ENCODE data around the gene CCDC191.

CCDC191 gene

GRCh38 chr3:114080201-114080600 lies 23.9 kb upstream of the CCDC191 start:
- no peak for TF ChIP-seq CTCF (IDR thresholded peaks at IDR 0.05)
- no peak for TF ChIP-seq ZFX (IDR thresholded peaks at IDR 0.05; ENCODE audit: borderline replicate concordance)
- no peak overlapping the region for H3K27ac ChIP-seq

- no peak overlapping the region for H3K27ac ChIP-seq
- TF ChIP-seq ZFX (IDR thresholded peaks at IDR 0.05; ENCODE audit: borderline replicate concordance) = no peak
- no peak for TF ChIP-seq CTCF (IDR thresholded peaks at IDR 0.05)
Observed at GRCh38 chr3:114079761-114080160, 23.4 kb upstream of the CCDC191 start.

GRCh38 chr3:114078126-114078525 lies 21.8 kb upstream of the CCDC191 start:
- no peak for TF ChIP-seq CTCF (IDR thresholded peaks at IDR 0.05)
- TF ChIP-seq ZFX (IDR thresholded peaks at IDR 0.05; ENCODE audit: borderline replicate concordance) = no peak
- no peak overlapping the region for H3K27ac ChIP-seq

- TF ChIP-seq ZFX (IDR thresholded peaks at IDR 0.05; ENCODE audit: borderline replicate concordance) = no peak
- no peak for TF ChIP-seq CTCF (IDR thresholded peaks at IDR 0.05)
Observed at GRCh38 chr3:114076711-114077110, 20.4 kb upstream of the CCDC191 start.

GRCh38 chr3:114071786-114072185 lies 15.5 kb upstream of the CCDC191 start:
- no peak overlapping the region for H3K27ac ChIP-seq
- TF ChIP-seq CTCF (IDR thresholded peaks at IDR 0.05) (no peak), ZFX (IDR thresholded peaks at IDR 0.05; ENCODE audit: borderline replicate concordance) (no peak)

More at GRCh38 chr3:114076711-114077110, 20.4 kb upstream of the CCDC191 start:
- no peak overlapping the region for H3K27ac ChIP-seq

GRCh38 chr3:114068336-114068735 lies 12.0 kb upstream of the CCDC191 start:
- TF ChIP-seq ZFX (IDR thresholded peaks at IDR 0.05; ENCODE audit: borderline replicate concordance) (no peak), CTCF (IDR thresholded peaks at IDR 0.05) (no peak)
- no peak overlapping the region for H3K27ac ChIP-seq

- no peak overlapping the region for H3K27ac ChIP-seq
- TF ChIP-seq CTCF (IDR thresholded peaks at IDR 0.05) (no peak), ZFX (IDR thresholded peaks at IDR 0.05; ENCODE audit: borderline replicate concordance) (no peak)
Observed at GRCh38 chr3:114067804-114068203, 11.5 kb upstream of the CCDC191 start.

Data from 22Rv1 (cell line).